ENCODE results near the gene RS1. TPM values are rescaled to one million over a fixed set of nuclear protein-coding genes. Genes with fewer than 3 reads are reported as not detected.

The RS1 gene
- total RNA-seq, 2 donors from 2014 or later: not detected

GRCh38 chrX:18652636-18653035 lies 19.3 kb downstream of the RS1 start:
- Mint-ChIP-seq H3K4me3 (no peak overlapping the region), H3K27ac (no peak overlapping the region), H3K4me1 (ENCODE audit: low read depth in 2 of 2) (no peaks in the 10 kb centered on the region), H3K27me3 (no peaks in the 10 kb centered on the region), H3K36me3 (no peaks in the 10 kb centered on the region), H3K9me3 (no peaks in the 10 kb centered on the region)
- ATAC-seq: no peak
- DNase-seq (ENCODE audit: low spot score): no peak

GRCh38 chrX:18650662-18651061 lies 21.2 kb downstream of the RS1 start:
- ATAC-seq (no peak), DNase-seq (ENCODE audit: low spot score) (no peak)
- H3K27ac Mint-ChIP-seq: no peak overlapping the region
- H3K4me1 Mint-ChIP-seq (ENCODE audit: low read depth in 2 of 2): peaks cover 0 to 2% of the 10 kb centered on the region in 2 donors
- no peaks in the 10 kb centered on the region for H3K9me3 Mint-ChIP-seq
- H3K4me3 Mint-ChIP-seq: no peak overlapping the region
- H3K27me3 Mint-ChIP-seq: peaks cover 0 to 5% of the 10 kb centered on the region in 2 donors
- no peaks in the 10 kb centered on the region for H3K36me3 Mint-ChIP-seq

GRCh38 chrX:18649498-18649951 lies 22.4 kb downstream of the RS1 start:
- H3K4me3 Mint-ChIP-seq: no peak overlapping the region
- H3K27ac Mint-ChIP-seq: no peak overlapping the region
- peaks cover 0 to 2% of the 10 kb centered on the region in 2 donors for H3K4me1 Mint-ChIP-seq (ENCODE audit: low read depth in 2 of 2)
- H3K9me3 Mint-ChIP-seq: no peaks in the 10 kb centered on the region
- no peak for DNase-seq (ENCODE audit: low spot score)
- no peak for ATAC-seq
- peaks cover 0 to 8% of the 10 kb centered on the region in 2 donors for H3K27me3 Mint-ChIP-seq
- H3K36me3 Mint-ChIP-seq: no peaks in the 10 kb centered on the region

- Mint-ChIP-seq H3K4me1 (ENCODE audit: low read depth in 2 of 2) (peaks cover 0 to 2% of the 10 kb centered on the region in 2 donors), H3K27ac (no peak overlapping the region), H3K4me3 (no peak overlapping the region), H3K9me3 (no peaks in the 10 kb centered on the region), H3K36me3 (no peaks in the 10 kb centered on the region), H3K27me3 (peaks cover 0 to 8% of the 10 kb centered on the region in 2 donors)
- DNase-seq (ENCODE audit: low spot score) (no peak), ATAC-seq (no peak)
Measured at GRCh38 chrX:18647621-18648020, 24.3 kb downstream of the RS1 start.

DNA sequence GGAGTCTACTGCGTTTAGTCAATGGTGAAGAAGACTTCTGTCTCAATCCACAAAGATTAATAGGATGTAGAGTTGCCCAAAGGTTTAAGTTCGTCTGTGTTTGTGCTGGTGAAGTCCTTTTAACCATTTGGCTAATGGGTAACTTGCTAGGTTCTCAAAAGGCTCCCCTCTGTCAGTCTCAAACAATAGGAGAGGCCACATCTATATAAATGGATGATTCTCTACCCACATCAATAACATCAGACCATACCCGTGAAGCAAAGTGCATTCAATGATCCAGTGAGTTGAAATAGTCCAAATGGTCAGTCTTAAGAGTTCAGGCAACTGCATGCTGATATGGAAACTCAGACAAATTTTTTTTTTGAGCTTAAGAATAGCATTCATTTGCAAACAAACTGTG lies 28.1 kb downstream of the RS1 start:
- DNase-seq (ENCODE audit: low spot score) (no peak), ATAC-seq (no peak)
- no peak overlapping the region for H3K27ac Mint-ChIP-seq
- H3K36me3 Mint-ChIP-seq: no peaks in the 10 kb centered on the region
- H3K4me3 Mint-ChIP-seq: no peak overlapping the region
- H3K27me3 Mint-ChIP-seq: peaks cover 0 to 10% of the 10 kb centered on the region in 2 donors
- peaks cover 0 to 2% of the 10 kb centered on the region in 2 donors for H3K4me1 Mint-ChIP-seq (ENCODE audit: low read depth in 2 of 2)
- no peaks in the 10 kb centered on the region for H3K9me3 Mint-ChIP-seq

DNA sequence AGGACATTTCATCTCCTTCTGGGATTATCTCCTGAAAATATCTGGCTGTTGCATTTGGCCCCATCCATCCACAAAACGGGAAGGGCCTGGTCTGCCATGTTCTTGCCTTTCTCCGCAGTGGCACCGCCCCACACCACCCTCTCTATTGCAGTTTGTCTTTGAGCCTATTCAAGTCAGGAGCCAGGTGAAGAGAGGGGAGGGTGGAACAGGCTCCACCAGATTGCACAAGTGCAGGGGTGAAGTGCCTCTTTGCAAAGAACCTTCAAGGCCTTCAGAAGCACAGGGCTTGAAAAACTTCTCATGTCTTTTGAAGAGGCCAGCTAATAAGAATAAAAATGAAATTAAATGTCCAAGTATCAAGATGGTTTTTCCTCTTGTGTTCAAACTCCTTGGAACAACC lies 28.7 kb downstream of the RS1 start:
- no peak for DNase-seq (ENCODE audit: low spot score)
- Mint-ChIP-seq H3K36me3 (no peaks in the 10 kb centered on the region), H3K4me3 (no peak overlapping the region), H3K4me1 (ENCODE audit: low read depth in 2 of 2) (peaks cover 0 to 2% of the 10 kb centered on the region in 2 donors), H3K27me3 (peaks cover 0 to 10% of the 10 kb centered on the region in 2 donors), H3K9me3 (no peaks in the 10 kb centered on the region), H3K27ac (no peak overlapping the region)
- ATAC-seq: no peak

GRCh38 chrX:18640686-18641085 lies 31.2 kb downstream of the RS1 start:
- no peak overlapping the region for H3K4me3 Mint-ChIP-seq
- peaks cover 0 to 6% of the 10 kb centered on the region in 2 donors for H3K27me3 Mint-ChIP-seq
- DNase-seq (ENCODE audit: low spot score) (no peak), ATAC-seq (no peak)
- H3K4me1 Mint-ChIP-seq (ENCODE audit: low read depth in 2 of 2): no peaks in the 10 kb centered on the region
- H3K27ac Mint-ChIP-seq: no peak overlapping the region
- no peaks in the 10 kb centered on the region for H3K36me3 Mint-ChIP-seq
- H3K9me3 Mint-ChIP-seq: no peaks in the 10 kb centered on the region

GRCh38 chrX:18639280-18639679 lies 32.6 kb downstream of the RS1 start:
- no peak overlapping the region for H3K4me3 Mint-ChIP-seq
- DNase-seq (ENCODE audit: low spot score) (no peak), ATAC-seq (no peak)
- H3K36me3 Mint-ChIP-seq: no peaks in the 10 kb centered on the region
- H3K4me1 Mint-ChIP-seq (ENCODE audit: low read depth in 2 of 2): no peaks in the 10 kb centered on the region
- H3K9me3 Mint-ChIP-seq: no peaks in the 10 kb centered on the region
- no peak overlapping the region for H3K27ac Mint-ChIP-seq
- peaks cover 0 to 2% of the 10 kb centered on the region in 2 donors for H3K27me3 Mint-ChIP-seq

GRCh38 chrX:18638398-18638797 lies 33.5 kb downstream of the RS1 start:
- DNase-seq (ENCODE audit: low spot score) (no peak), ATAC-seq (no peak)
- H3K27me3 Mint-ChIP-seq: peaks cover 0 to 2% of the 10 kb centered on the region in 2 donors
- H3K9me3 Mint-ChIP-seq: no peaks in the 10 kb centered on the region
- no peaks in the 10 kb centered on the region for H3K4me1 Mint-ChIP-seq (ENCODE audit: low read depth in 2 of 2)
- no peaks in the 10 kb centered on the region for H3K36me3 Mint-ChIP-seq
- H3K27ac Mint-ChIP-seq: no peak overlapping the region
- H3K4me3 Mint-ChIP-seq: no peak overlapping the region

DNA sequence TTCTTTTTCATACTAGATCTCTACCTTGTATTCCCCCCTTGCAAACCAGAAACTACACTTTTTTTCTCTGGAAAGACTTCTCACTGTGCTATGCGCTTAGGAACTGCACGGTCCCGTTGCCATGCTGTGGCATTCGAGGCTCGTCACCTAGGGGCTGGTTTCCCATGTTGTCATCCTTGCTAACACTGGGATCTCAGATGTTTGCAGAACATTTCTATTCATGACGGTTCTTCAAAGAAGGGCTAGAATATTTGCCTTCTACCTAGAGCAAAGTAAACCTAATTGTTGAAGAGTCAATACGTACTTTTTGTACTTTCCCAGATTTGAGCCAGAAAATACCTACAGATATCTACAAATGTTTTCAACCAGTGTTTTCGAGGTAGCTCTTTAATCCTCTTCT lies 41.0 kb downstream of the RS1 start:
- H3K36me3 Mint-ChIP-seq: no peaks in the 10 kb centered on the region
- no peaks in the 10 kb centered on the region for H3K27me3 Mint-ChIP-seq
- DNase-seq (ENCODE audit: low spot score) (no peak), ATAC-seq (no peak)
- H3K27ac Mint-ChIP-seq: no peak overlapping the region
- H3K4me3 Mint-ChIP-seq: no peak overlapping the region
- no peaks in the 10 kb centered on the region for H3K9me3 Mint-ChIP-seq
- no peaks in the 10 kb centered on the region for H3K4me1 Mint-ChIP-seq (ENCODE audit: low read depth in 2 of 2)

DNA sequence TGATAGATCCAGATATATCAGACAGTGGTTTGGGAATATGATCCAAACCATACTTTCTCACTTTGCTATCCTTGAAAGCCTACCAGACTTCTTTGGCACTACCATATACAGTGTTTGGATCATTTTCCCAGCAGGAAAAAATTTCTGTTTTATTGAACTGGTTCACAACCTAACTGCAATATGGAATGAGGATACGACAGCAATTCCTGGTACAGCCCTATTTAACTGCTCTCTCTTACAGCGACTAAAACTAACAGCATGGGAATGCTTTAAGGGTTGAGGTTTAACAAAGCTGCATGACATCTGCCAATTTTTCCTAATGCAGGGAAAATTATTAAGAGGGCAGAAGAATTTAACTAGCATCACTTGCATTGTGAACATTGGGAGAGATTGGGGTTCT lies 47.3 kb downstream of the RS1 start:
- no peaks in the 10 kb centered on the region for H3K9me3 Mint-ChIP-seq
- H3K27ac Mint-ChIP-seq: no peak overlapping the region
- H3K4me3 Mint-ChIP-seq: no peak overlapping the region
- H3K27me3 Mint-ChIP-seq: no peaks in the 10 kb centered on the region
- ATAC-seq (no peak), DNase-seq (ENCODE audit: low spot score) (no peak)
- no peaks in the 10 kb centered on the region for H3K4me1 Mint-ChIP-seq (ENCODE audit: low read depth in 2 of 2)
- no peaks in the 10 kb centered on the region for H3K36me3 Mint-ChIP-seq

- no peak overlapping the region for H3K27ac Mint-ChIP-seq
- H3K4me3 Mint-ChIP-seq: no peak overlapping the region
- H3K4me1 Mint-ChIP-seq (ENCODE audit: low read depth in 2 of 2): peaks cover 5 to 6% of the 10 kb centered on the region in 2 donors
- H3K9me3 Mint-ChIP-seq: no peaks in the 10 kb centered on the region
- H3K36me3 Mint-ChIP-seq: no peaks in the 10 kb centered on the region
- DNase-seq (ENCODE audit: low spot score): no peak
- H3K27me3 Mint-ChIP-seq: no peaks in the 10 kb centered on the region
- no peak for ATAC-seq
Measured at GRCh38 chrX:18620349-18620748, 51.6 kb downstream of the RS1 start.

- Mint-ChIP-seq H3K4me1 (ENCODE audit: low read depth in 2 of 2) (peaks cover 5 to 6% of the 10 kb centered on the region in 2 donors), H3K27me3 (no peaks in the 10 kb centered on the region), H3K36me3 (no peaks in the 10 kb centered on the region), H3K9me3 (no peaks in the 10 kb centered on the region), H3K4me3 (no peak overlapping the region), H3K27ac (no peak overlapping the region)
- no peak for ATAC-seq
- DNase-seq (ENCODE audit: low spot score): no peak
Measured at GRCh38 chrX:18619288-18619687, 52.6 kb downstream of the RS1 start.

GRCh38 chrX:18617407-18617750 lies 54.5 kb downstream of the RS1 start:
- ATAC-seq (no peak), DNase-seq (ENCODE audit: low spot score) (no peak)
- H3K4me1 Mint-ChIP-seq (ENCODE audit: low read depth in 2 of 2): peaks cover 5 to 6% of the 10 kb centered on the region in 2 donors
- H3K9me3 Mint-ChIP-seq: no peaks in the 10 kb centered on the region
- no peaks in the 10 kb centered on the region for H3K36me3 Mint-ChIP-seq
- H3K27ac Mint-ChIP-seq: no peak overlapping the region
- no peak overlapping the region for H3K4me3 Mint-ChIP-seq
- no peaks in the 10 kb centered on the region for H3K27me3 Mint-ChIP-seq

DNA sequence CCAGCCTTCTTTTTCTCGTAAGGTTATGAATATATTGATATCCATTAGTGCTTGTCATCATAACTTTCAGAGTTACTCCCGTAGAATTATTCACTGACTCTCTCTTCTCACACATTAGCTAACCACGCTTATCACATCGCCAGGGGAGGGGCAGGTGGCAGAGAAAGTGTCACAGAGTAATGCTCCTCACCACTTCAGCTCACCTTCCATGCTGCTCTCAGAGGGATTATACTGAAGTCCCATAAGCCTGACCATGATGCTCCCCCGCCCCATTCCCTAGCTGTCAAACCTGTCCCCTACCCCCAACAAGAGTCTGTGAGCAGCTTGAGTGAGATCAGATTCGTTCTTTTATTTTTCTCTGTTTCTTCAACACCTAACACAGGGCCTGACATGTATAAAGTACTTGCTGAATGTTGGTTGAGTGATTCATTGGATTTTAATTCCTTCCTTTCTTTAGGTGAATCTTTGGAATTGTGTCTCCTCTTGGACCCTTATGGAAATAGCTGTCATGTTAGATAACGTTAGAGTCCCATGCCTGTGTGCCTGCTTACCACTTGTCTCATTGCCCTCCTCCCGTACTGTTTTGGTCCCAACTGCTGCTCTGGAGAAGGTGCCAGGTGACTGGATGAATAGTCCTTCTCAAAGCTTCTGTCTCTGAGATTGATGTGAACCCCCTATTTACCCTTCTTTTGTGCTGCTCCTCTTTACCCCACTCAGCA lies 55.1 kb downstream of the RS1 start:
- Mint-ChIP-seq H3K36me3 (no peaks in the 10 kb centered on the region), H3K9me3 (no peaks in the 10 kb centered on the region), H3K4me1 (ENCODE audit: low read depth in 2 of 2) (peaks cover 5 to 6% of the 10 kb centered on the region in 2 donors), H3K4me3 (no peak overlapping the region), H3K27me3 (no peaks in the 10 kb centered on the region), H3K27ac (no peak overlapping the region)
- ATAC-seq: no peak
- DNase-seq (ENCODE audit: low spot score): no peak

All from natural killer cell treated with Interleukin-12 subunit alpha and Interleukin-12 subunit beta and Interleukin-15 and Interleukin-18, amount 100 ng/mL, for 72 hours (primary cell).